GM12878 (cell line): Measurements from ENCODE around the gene HSD11B1L. TPM values are rescaled to one million over a fixed set of nuclear protein-coding genes. Genes with fewer than 3 reads are reported as not detected.

Experiments used
- ATAC-seq: fragments of 200-7000 bp; cut with Tn5 transposase; 3 replicates; pipeline ENCODE4 v1.9.1; 2020; ENCODE audit warnings: mild to moderate bottlenecking, moderate library complexity
- BruUV-seq: library from RNA; stranded (reverse); fragments of 400-500 nt; replicated peaks from 2 replicates; lab custom pipeline; 2021; lab: Mats Ljungman, UMichigan
- CTCF ChIA-PET: fragments of 300-600 bp; sonication (Branson Sonifier 250); formaldehyde crosslinking; extraction: SDS; loops from one replicate; lab custom pipeline; 2021; ENCODE audit warnings: inconsistent platforms; lab: Yijun Ruan, JAX
- POLR2A ChIA-PET: fragments of 350-600 bp; formaldehyde crosslinking; extraction: SDS; loops from one replicate; lab custom pipeline; 2021; ENCODE audit warnings: inconsistent platforms; lab: Charles Lee
- RAD21 ChIA-PET: fragments of 300-600 bp; sonication (Branson Sonifier 250); formaldehyde crosslinking; loops from one replicate; lab custom pipeline; 2023; ENCODE audit warnings: antibody characterized with exemption; ENCODE audit not compliant: unreplicated experiment; lab: Charles Lee
- SMC1A ChIA-PET: fragments of 300-600 bp; sonication (Branson Sonifier 250); formaldehyde crosslinking; loops from one replicate; lab custom pipeline; 2023; ENCODE audit not compliant: unreplicated experiment, uncharacterized antibody; lab: Charles Lee
- DNase-seq: peaks from one replicate; pipeline ENCODE4 v3.0.0-alpha.2; 2011; ENCODE audit warnings: low read depth, low spot score
- FAIRE-seq: peaks from 3 replicates; lab custom pipeline; 2011; peaks lifted over from hg19 to GRCh38; lab: Jason Lieb, UNC
- H2AFZ ChIP-seq: 2 replicates; pipeline ENCODE4 v1.6.0; 2011; ENCODE audit warnings: low read depth, low read length, control low read depth; ENCODE audit not compliant: control insufficient read depth
- H3K27ac ChIP-seq: 2 replicates; pipeline ENCODE4 v1.5.1; 2011; ENCODE audit warnings: control low read depth; ENCODE audit not compliant: control insufficient read depth, insufficient read depth
- H3K27me3 ChIP-seq, 2 experiments: replicated peaks in 1 of 2; 2 replicates each; pipeline versions ENCODE4 v1.6.0 to v1.6.1; 2011; ENCODE audit warnings: low read length in 1 of 2; ENCODE audit not compliant: control insufficient read depth in 2 of 2, insufficient read depth in 2 of 2
- H3K36me3 ChIP-seq, 2 experiments: 2 replicates each; pipeline ENCODE4 v1.5.1; 2011; ENCODE audit warnings: low read length in 1 of 2; ENCODE audit not compliant: control insufficient read depth in 2 of 2, insufficient read depth in 2 of 2
- H3K4me1 ChIP-seq: 2 replicates; pipeline ENCODE4 v1.6.1; 2011; ENCODE audit warnings: mild to moderate bottlenecking, low read length, moderate library complexity, mixed read lengths; ENCODE audit not compliant: control insufficient read depth, insufficient read depth
- H3K4me2 ChIP-seq: 2 replicates; pipeline ENCODE4 v1.6.0; 2011; ENCODE audit warnings: control low read depth; ENCODE audit not compliant: control insufficient read depth, insufficient read depth
- H3K4me3 ChIP-seq: fragments of 200-600 bp; sonication (generic); 2 replicates; pipeline ENCODE4 v1.5.1; 2016
- H3K79me2 ChIP-seq: 2 replicates; pipeline ENCODE4 v1.6.0; 2011; ENCODE audit warnings: low read length; ENCODE audit not compliant: control insufficient read depth, insufficient read depth
- H3K9ac ChIP-seq: 2 replicates; pipeline ENCODE4 v1.8.0; 2011; ENCODE audit warnings: low read length, control low read depth, mixed read lengths; ENCODE audit not compliant: control insufficient read depth, insufficient read depth
- H3K9me3 ChIP-seq: replicated peaks from 3 replicates; pipeline ENCODE4 v1.5.1; 2011; ENCODE audit warnings: mild to moderate bottlenecking, low read length; ENCODE audit not compliant: control insufficient read depth, insufficient read depth
- H4K20me1 ChIP-seq: 2 replicates; pipeline ENCODE4 v1.6.0; 2011; ENCODE audit not compliant: control insufficient read depth, insufficient read depth
- HDAC2 ChIP-seq: fragments of 200-600 bp; sonication (generic); IDR thresholded peaks from 2 replicates; pipeline ENCODE4 v1.6.1; 2017
- MXI1 ChIP-seq: fragments of 150-350 bp; IDR thresholded peaks from 2 replicates; pipeline ENCODE4 v1.6.1; 2011; ENCODE audit warnings: low read depth, mild to moderate bottlenecking, inconsistent platforms, low read length, improper control_type of control experiment
- NFYA ChIP-seq: IDR thresholded peaks from 2 replicates; pipeline ENCODE4 v1.6.1; 2011; ENCODE audit warnings: low read depth, mild to moderate bottlenecking, low read length, improper control_type of control experiment, borderline replicate concordance
- SIN3A ChIP-seq: IDR thresholded peaks from 2 replicates; pipeline ENCODE4 v1.6.1; 2012; ENCODE audit warnings: low read depth, low read length, improper control_type of control experiment
- SP1 ChIP-seq: IDR thresholded peaks from one replicate; pipeline ENCODE4 v1.6.1; 2011; ENCODE audit warnings: low read depth, low read length
- STAT3 ChIP-seq: IDR thresholded peaks from 2 replicates; pipeline ENCODE4 v1.6.1; 2011; ENCODE audit warnings: low read depth, low read length, improper control_type of control experiment
- SUZ12 ChIP-seq: fragments of 200-600 bp; sonication (generic); IDR thresholded peaks from one replicate; pipeline ENCODE4 v1.6.1; 2018; ENCODE audit warnings: antibody characterized with exemption, mild to moderate bottlenecking; ENCODE audit not compliant: unreplicated experiment
- TBL1XR1 ChIP-seq: IDR thresholded peaks from 2 replicates; pipeline ENCODE4 v1.6.1; 2012; ENCODE audit warnings: low read depth, low read length, improper control_type of control experiment
- ZNF384 ChIP-seq: IDR thresholded peaks from 2 replicates; pipeline ENCODE4 v1.6.1; 2012; ENCODE audit warnings: low read depth, mild to moderate bottlenecking, low read length, improper control_type of control experiment, borderline replicate concordance
- ZNF622 ChIP-seq: fragments of 450-650 bp; IDR thresholded peaks from 2 replicates; pipeline ENCODE4 v1.6.1; 2017; ENCODE audit warnings: mild to moderate bottlenecking, inconsistent platforms
- ZZZ3 ChIP-seq: IDR thresholded peaks from 2 replicates; pipeline ENCODE4 v1.6.1; 2011; ENCODE audit warnings: low read depth; ENCODE audit not compliant: control insufficient read depth, insufficient read length
- WGBS: methylation state at CpG from one replicate; pipeline ENCODE4 v1.1.6; 2016; ENCODE audit warnings: low lambda C conversion rate; ENCODE audit not compliant: insufficient replicate concordance, insufficient coverage; ENCODE audit errors: missing lambda C conversion rate; 5-methylcytosine and 5-hydroxymethylcytosine counted together
- in situ Hi-C: fragments of 300-500 bp; cut with MboI; formaldehyde crosslinking; loops from 9 replicates; pipeline ENCODE4 v1.14.3; 2018; ENCODE audit warnings: mixed read lengths
- intact Hi-C: fragments of 100-400 bp; cut with micrococcal nuclease; formaldehyde crosslinking; loops from one replicate; pipeline ENCODE4 v1.14.2; 2022; ENCODE audit not compliant: unreplicated experiment
- polyA plus RNA-seq, 11 experiments: library from polyadenylated mRNA; depleted of rRNA in 4 of 11; unstranded in 6 of 11; stranded (reverse) in 5 of 11; fragments of >200 nt; fragmentation: Nextera tagmentation in 4 of 11; fragmentation: Illumina TruSeq in 1 of 11; extraction: Ambion mirVana in 4 of 11; extraction: Trizol in 1 of 11; gene quantifications; 1 replicate in 1 of 11; 2 replicates in 10 of 11; pipeline versions ENCODE4 v1.2.1 to v1.2.3, GENCODE V29; 2011 to 2016; ENCODE audit warnings: inconsistent platforms in 2 of 11, missing spikeins in 2 of 11, low read depth in 1 of 11
- total RNA-seq, 4 experiments: library from RNA; depleted of rRNA in 3 of 4; stranded (reverse); fragments of >200 nt in 3 of 4; fragmentation: Illumina TruSeq in 1 of 4; extraction: Trizol in 1 of 4; gene quantifications; 2 replicates each; pipeline versions ENCODE4 v1.2.1 to v1.2.3, GENCODE V29; 2013 to 2021

The HSD11B1L gene
- total and polyA plus RNA-seq, 10 of the 15 experiments (the other 5 are each of a cell fraction or from before 2014, with no cell fraction given): 0.29 to 1.8 (median 1.1) TPM; not detected in 1

- TF ChIP-seq NFYA (no peak), TBL1XR1 (no peak), HDAC2 (no peak), STAT3 (no peak), SIN3A (no peak), ZNF384 (no peak), MXI1 (no peak), ZNF622 (no peak), SUZ12 (no peak), ZZZ3 (no peak)
Measured at GRCh38 chr19:5641171-5641570, 39.7 kb upstream of the HSD11B1L start (continued).

- no peak for FAIRE-seq
- H3K9ac ChIP-seq: no peak overlapping the region
- no peak for TF ChIP-seq SP1
- H3K79me2 ChIP-seq: peaks cover 36% of the 10 kb centered on the region
- H3K27me3 ChIP-seq: no peaks in the 10 kb centered on the region
- no peak overlapping the region for H3K27ac ChIP-seq
- no peak overlapping the region for H3K4me3 ChIP-seq
- ChIA-PET RAD21 (no interaction called here), SMC1A (interaction anchor here (0.6 kb wide), 1 partner anchor 549 kb away, joined by 3 read pairs; no protein-coding TSS in a partner anchor), POLR2A (interaction anchor here (1.5 kb wide), 1 partner anchor 15 kb away, joined by 3 read pairs; no protein-coding TSS in a partner anchor), CTCF (interaction anchor here (0.7 kb wide), 1 partner anchor 45 kb away, joined by 3 read pairs; no protein-coding TSS in a partner anchor)
- in situ Hi-C loops (no loop called here), intact Hi-C loops (no loop called here)
- peaks cover 13% of the 10 kb centered on the region for H4K20me1 ChIP-seq
- H2AFZ ChIP-seq: no peak overlapping the region
- H3K4me1 ChIP-seq: no peaks in the 10 kb centered on the region
- BruUV-seq: no TSS peak
- WGBS: 100% methylated on average over 2 of the region's 2 CpGs
- no peak for DNase-seq
- peaks cover 37 to 52% of the 10 kb centered on the region in 2 experiments for H3K36me3 ChIP-seq
- no peak overlapping the region for H3K4me2 ChIP-seq
- no peaks in the 10 kb centered on the region; the same call in 2 of the 3 replicates for H3K9me3 ChIP-seq
- ATAC-seq: no peak
Measured at GRCh38 chr19:5642204-5642603, 38.6 kb upstream of the HSD11B1L start.
